Omental fat pad (tissue), 4 donors: Measurements from ENCODE around the gene BACH2. TPM values are rescaled to one million over a fixed set of nuclear protein-coding genes. Genes with fewer than 3 reads are reported as not detected.

Source experiments
- ATAC-seq: fragments of 150-250 bp; one replicate; pipeline ENCODE4 v1.9.1; 2016; ENCODE audit warnings: mild to moderate bottlenecking, moderate library complexity; ENCODE audit not compliant: low FRiP score
- DNase-seq: peaks from one replicate; pipeline ENCODE4 v3.0.0-alpha.2; 2019; ENCODE audit warnings: low spot score
- CTCF ChIP-seq, 3 donors: fragments of 450-650 bp; IDR thresholded peaks; one replicate each; pipeline ENCODE4 v1.5.1; 2016 to 2017; ENCODE audit warnings: antibody characterized with exemption in 3 of 3, mild to moderate bottlenecking in 3 of 3, moderate library complexity in 2 of 3
- total RNA-seq, 4 donors: library from RNA; depleted of rRNA; stranded (reverse); fragments of >200 nt; gene quantifications; one replicate each; pipeline ENCODE4 v1.1.0, GENCODE V29; 2016

BACH2 gene
- total RNA-seq, 4 donors from 2014 or later = 4.0 to 9.4 (median 7.0) TPM

- no peak for ATAC-seq
- DNase-seq = no peak
- no peak for TF ChIP-seq CTCF (IDR thresholded peaks at IDR 0.05)
Measured at GRCh38 chr6:90328004-90328403, 31.4 kb upstream of the BACH2 start.

- ATAC-seq = no peak
- no peak for TF ChIP-seq CTCF (IDR thresholded peaks at IDR 0.05)
- DNase-seq = no peak
Measured at GRCh38 chr6:90326404-90327057, 29.9 kb upstream of the BACH2 start.

GRCh38 chr6:90323706-90324105, 27.1 kb upstream of the BACH2 start:
- DNase-seq = no peak
- no peak for TF ChIP-seq CTCF (IDR thresholded peaks at IDR 0.05)
- no peak for ATAC-seq

GRCh38 chr6:90322976-90323474, 26.4 kb upstream of the BACH2 start:
- ATAC-seq = no peak
- DNase-seq = no peak
- no peak for TF ChIP-seq CTCF (IDR thresholded peaks at IDR 0.05)

- no peak for ATAC-seq
- DNase-seq = no peak
- no peak for TF ChIP-seq CTCF (IDR thresholded peaks at IDR 0.05)
Measured at GRCh38 chr6:90319979-90320685, 23.5 kb upstream of the BACH2 start.

GRCh38 chr6:90319044-90319443, 22.4 kb upstream of the BACH2 start:
- ATAC-seq = no peak
- no peak for TF ChIP-seq CTCF (IDR thresholded peaks at IDR 0.05)
- no peak for DNase-seq

- DNase-seq = no peak
- ATAC-seq = no peak
- TF ChIP-seq CTCF (IDR thresholded peaks at IDR 0.05) = no peak
Measured at GRCh38 chr6:90315986-90316385, 19.3 kb upstream of the BACH2 start.
